NB4 (cell line): ENCODE results near the gene TERT.

Experiments
- DNase-seq: peaks from one replicate; pipeline ENCODE4 v3.0.0; 2010; ENCODE audit warnings: low read depth
- H3K4me3 ChIP-seq: one replicate; pipeline ENCODE4 v1.5.1; 2011; ENCODE audit warnings: mild to moderate bottlenecking, low read depth, low read length, moderate library complexity
- MYC ChIP-seq: IDR thresholded peaks from 2 replicates; pipeline ENCODE4 v1.6.1; 2011; ENCODE audit warnings: low read depth, low read length
- POLR2A ChIP-seq: IDR thresholded peaks from 2 replicates; pipeline ENCODE4 v1.6.1; 2011; ENCODE audit warnings: mild to moderate bottlenecking; ENCODE audit not compliant: insufficient read length; ENCODE audit errors: extremely low read depth
- TF ChIP-seq, protein P1 (sequence below): IDR thresholded peaks from one replicate; pipeline ENCODE4 v1.5.1; 2012; ENCODE audit warnings: low read depth, low read length
- TF ChIP-seq, protein P2 (sequence below): IDR thresholded peaks from 2 replicates; pipeline ENCODE4 v1.6.1; 2011; ENCODE audit warnings: low read depth, low read length

The TERT gene

DNA sequence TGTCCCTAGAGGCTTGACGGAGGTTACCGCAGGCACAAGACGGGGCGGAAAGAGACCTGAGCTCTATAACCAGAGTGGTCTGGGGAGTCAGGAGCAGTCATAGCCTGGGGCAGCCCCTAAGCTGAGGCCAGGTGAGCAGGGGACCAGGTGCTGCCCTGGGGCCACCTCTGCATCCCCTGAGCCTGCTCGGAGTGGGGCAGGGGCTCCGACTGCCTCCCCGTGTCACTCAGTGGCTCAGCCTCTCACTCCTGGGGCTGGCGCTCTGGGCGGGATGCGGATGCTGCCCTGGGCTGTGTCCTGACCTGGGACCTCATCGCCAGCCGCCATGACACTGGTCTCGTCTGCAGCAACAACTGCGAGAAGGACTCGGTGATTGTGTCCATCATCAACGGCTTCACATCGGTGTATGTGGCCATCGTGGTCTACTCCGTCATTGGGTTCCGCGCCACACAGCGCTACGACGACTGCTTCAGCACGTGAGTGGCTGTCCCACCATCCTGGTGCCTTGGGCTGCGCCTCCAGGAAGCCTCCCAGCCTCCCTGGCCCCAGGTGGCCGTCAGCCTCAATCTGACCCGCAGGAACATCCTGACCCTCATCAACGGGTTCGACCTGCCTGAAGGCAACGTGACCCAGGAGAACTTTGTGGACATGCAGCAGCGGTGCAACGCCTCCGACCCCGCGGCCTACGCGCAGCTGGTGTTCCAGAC is 78.5 kb downstream of the TERT start:
- no peak overlapping the region for H3K4me3 ChIP-seq
- no peak for DNase-seq
- TF ChIP-seq, protein P1, sequence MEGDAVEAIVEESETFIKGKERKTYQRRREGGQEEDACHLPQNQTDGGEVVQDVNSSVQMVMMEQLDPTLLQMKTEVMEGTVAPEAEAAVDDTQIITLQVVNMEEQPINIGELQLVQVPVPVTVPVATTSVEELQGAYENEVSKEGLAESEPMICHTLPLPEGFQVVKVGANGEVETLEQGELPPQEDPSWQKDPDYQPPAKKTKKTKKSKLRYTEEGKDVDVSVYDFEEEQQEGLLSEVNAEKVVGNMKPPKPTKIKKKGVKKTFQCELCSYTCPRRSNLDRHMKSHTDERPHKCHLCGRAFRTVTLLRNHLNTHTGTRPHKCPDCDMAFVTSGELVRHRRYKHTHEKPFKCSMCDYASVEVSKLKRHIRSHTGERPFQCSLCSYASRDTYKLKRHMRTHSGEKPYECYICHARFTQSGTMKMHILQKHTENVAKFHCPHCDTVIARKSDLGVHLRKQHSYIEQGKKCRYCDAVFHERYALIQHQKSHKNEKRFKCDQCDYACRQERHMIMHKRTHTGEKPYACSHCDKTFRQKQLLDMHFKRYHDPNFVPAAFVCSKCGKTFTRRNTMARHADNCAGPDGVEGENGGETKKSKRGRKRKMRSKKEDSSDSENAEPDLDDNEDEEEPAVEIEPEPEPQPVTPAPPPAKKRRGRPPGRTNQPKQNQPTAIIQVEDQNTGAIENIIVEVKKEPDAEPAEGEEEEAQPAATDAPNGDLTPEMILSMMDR, result no peak
- no peak for TF ChIP-seq MYC
- no peak for TF ChIP-seq POLR2A
- TF ChIP-seq, protein P2, sequence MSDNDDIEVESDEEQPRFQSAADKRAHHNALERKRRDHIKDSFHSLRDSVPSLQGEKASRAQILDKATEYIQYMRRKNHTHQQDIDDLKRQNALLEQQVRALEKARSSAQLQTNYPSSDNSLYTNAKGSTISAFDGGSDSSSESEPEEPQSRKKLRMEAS, result no peak

DNA sequence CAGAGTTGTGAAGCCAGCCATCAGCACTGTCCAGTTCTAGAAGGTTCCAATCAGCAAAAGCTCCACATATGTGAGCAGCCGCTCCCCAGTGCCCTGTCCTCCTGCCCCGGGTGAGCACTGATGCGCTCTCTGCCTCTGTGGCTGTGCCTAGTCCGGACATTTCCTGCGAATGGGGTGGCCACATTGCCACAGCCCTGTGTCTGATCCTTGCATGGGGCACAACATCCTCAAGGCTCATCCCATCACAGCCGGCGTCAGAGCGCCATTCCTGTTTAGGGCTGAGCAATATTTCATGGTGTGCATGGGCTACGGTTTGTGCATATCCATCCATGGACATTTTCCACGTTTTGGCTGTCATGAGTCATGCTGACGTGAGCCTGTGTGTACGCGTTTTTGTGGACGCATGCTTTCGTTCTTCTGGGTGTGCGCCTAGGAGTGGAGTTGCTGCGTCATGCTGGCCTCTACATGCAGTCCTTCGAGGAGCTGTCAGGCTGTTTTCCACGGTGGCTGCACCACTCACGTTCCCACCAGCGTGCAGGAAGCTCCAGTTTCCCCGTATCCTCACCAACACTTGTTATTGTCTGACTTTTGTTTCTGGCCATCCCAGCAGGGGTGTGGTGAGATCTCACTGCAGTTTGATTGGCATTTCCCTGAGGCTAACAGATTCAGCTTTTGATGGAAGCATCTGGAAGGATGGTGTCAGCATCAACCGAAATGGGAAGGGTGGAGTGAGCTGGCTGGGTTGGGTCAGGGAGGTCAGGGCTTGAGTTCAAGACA is 79.4 kb downstream of the TERT start:
- no peak overlapping the region for H3K4me3 ChIP-seq
- TF ChIP-seq MYC (no peak), POLR2A (no peak)
- TF ChIP-seq, protein P1, result no peak
- TF ChIP-seq, protein P2, result no peak
- no peak for DNase-seq

DNA sequence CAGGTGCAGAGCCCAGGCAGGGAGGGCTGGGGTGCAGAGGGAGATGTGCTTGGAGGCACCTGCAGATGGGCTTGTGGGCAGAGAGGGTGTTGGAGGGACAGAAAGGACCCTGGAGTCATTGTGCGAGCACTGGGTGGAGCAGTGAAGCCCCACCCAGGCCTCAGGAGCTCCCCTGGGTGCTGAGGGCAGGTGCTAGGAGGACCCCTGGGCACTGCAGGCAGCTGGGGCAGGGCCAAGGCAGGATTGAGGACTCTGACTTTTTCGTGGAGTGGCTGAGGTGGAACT is 80.0 kb downstream of the TERT start:
- TF ChIP-seq MYC (no peak), POLR2A (no peak)
- TF ChIP-seq, protein P1, result no peak
- TF ChIP-seq, protein P2, result no peak
- H3K4me3 ChIP-seq, result no peak overlapping the region
- no peak for DNase-seq

DNA sequence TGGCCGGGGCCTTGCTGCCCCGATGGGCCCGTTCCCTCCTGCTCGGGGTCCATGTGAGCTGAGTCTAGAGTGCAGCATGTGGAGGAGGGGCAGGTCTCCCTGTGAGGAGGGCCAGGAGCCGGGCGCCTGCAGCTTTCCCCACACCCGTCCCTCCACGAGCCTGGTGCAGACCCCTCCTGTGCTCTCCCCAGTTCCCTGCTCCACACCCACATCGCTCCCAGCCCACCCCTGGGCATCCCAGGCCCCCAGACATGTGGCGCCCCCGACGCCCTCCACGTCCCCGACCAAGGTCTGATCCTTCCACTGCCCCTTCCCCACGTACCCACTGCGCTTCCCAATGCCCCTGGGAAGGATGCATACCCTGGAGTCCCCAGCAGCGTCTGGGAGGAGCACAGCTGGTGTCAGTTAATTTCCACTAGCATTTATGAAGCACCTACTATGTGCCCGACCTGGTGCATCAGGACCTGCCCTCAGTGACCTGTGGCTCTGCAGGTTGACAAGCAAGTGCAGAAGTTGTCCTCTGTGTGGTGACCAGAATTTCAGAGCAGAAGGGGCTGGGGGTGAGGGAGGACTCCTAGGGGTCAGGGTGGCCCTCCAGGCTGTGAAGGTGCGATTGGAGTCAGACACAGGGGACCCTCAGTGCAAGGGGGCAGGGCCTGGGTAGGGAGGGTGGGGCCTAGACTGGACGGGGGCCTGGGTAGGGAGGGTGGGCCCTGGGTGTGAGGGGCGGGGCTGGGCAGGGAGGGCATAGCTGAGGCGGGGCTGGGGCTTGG is 80.5 kb downstream of the TERT start:
- no peak for DNase-seq
- no peak overlapping the region for H3K4me3 ChIP-seq
- TF ChIP-seq MYC (no peak), POLR2A (no peak)
- TF ChIP-seq, protein P2, result no peak
- TF ChIP-seq, protein P1, result no peak

DNA sequence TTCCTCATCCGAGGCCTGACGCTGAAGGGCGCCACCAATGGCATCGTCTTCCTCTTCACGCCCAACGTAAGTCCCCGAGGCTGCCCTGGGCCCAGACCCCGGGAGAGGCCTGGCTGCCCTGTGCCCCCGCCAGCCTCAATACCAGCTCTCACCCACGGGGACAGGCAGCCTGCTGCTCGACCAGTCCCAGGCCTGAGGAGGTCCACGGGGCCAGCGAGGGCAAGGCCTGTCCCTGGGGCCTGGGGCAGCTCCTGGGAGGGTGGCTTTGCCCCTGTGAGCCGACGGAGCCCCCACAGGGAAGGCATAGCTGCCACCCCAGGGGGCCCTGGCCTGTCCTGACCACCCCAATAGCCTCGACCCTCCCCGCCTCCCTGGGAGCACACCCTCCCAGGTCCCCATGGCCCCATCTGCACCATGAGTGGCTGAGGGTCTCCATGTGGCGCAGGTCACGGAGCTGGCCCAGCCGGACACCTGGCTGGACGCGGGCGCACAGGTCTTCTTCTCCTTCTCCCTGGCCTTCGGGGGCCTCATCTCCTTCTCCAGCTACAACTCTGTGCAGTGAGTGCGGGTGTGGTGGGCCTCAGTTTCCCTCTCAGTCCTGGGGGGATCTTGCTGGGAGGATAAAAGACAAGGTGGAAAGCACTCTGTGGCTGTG is 81.2 kb downstream of the TERT start:
- H3K4me3 ChIP-seq, result no peak overlapping the region
- TF ChIP-seq, protein P2, result no peak
- TF ChIP-seq, protein P1, result no peak
- TF ChIP-seq MYC, result no peak
- TF ChIP-seq POLR2A, result no peak
- no peak for DNase-seq
